GM12878 (cell line): ENCODE measurements around the gene SLC28A1. TPM values are rescaled to one million over a fixed set of nuclear protein-coding genes. Genes with fewer than 3 reads are reported as not detected.

Experiments
- ATAC-seq: fragments of 200-7000 bp; cut with Tn5 transposase; 3 replicates; pipeline ENCODE4 v1.9.1; 2020; ENCODE audit warnings: mild to moderate bottlenecking, moderate library complexity
- BruUV-seq: library from RNA; stranded (reverse); fragments of 400-500 nt; replicated peaks from 2 replicates; lab custom pipeline; 2021; lab: Mats Ljungman, UMichigan
- CTCF ChIA-PET: fragments of 300-600 bp; sonication (Branson Sonifier 250); formaldehyde crosslinking; extraction: SDS; loops from one replicate; lab custom pipeline; 2021; ENCODE audit warnings: inconsistent platforms; lab: Yijun Ruan, JAX
- POLR2A ChIA-PET: fragments of 350-600 bp; formaldehyde crosslinking; extraction: SDS; loops from one replicate; lab custom pipeline; 2021; ENCODE audit warnings: inconsistent platforms; lab: Charles Lee
- RAD21 ChIA-PET: fragments of 300-600 bp; sonication (Branson Sonifier 250); formaldehyde crosslinking; loops from one replicate; lab custom pipeline; 2023; ENCODE audit warnings: antibody characterized with exemption; ENCODE audit not compliant: unreplicated experiment; lab: Charles Lee
- SMC1A ChIA-PET: fragments of 300-600 bp; sonication (Branson Sonifier 250); formaldehyde crosslinking; loops from one replicate; lab custom pipeline; 2023; ENCODE audit not compliant: unreplicated experiment, uncharacterized antibody; lab: Charles Lee
- DNase-seq: peaks from one replicate; pipeline ENCODE4 v3.0.0-alpha.2; 2011; ENCODE audit warnings: low read depth, low spot score
- FAIRE-seq: peaks from 3 replicates; lab custom pipeline; 2011; peaks lifted over from hg19 to GRCh38; lab: Jason Lieb, UNC
- H2AFZ ChIP-seq: 2 replicates; pipeline ENCODE4 v1.6.0; 2011; ENCODE audit warnings: low read depth, low read length, control low read depth; ENCODE audit not compliant: control insufficient read depth
- H3K27ac ChIP-seq: 2 replicates; pipeline ENCODE4 v1.5.1; 2011; ENCODE audit warnings: control low read depth; ENCODE audit not compliant: control insufficient read depth, insufficient read depth
- H3K27me3 ChIP-seq, 2 experiments: replicated peaks in 1 of 2; 2 replicates each; pipeline versions ENCODE4 v1.6.0 to v1.6.1; 2011; ENCODE audit warnings: low read length in 1 of 2; ENCODE audit not compliant: control insufficient read depth in 2 of 2, insufficient read depth in 2 of 2
- H3K36me3 ChIP-seq, 2 experiments: 2 replicates each; pipeline ENCODE4 v1.5.1; 2011; ENCODE audit warnings: low read length in 1 of 2; ENCODE audit not compliant: control insufficient read depth in 2 of 2, insufficient read depth in 2 of 2
- H3K4me1 ChIP-seq: 2 replicates; pipeline ENCODE4 v1.6.1; 2011; ENCODE audit warnings: mild to moderate bottlenecking, low read length, moderate library complexity, mixed read lengths; ENCODE audit not compliant: control insufficient read depth, insufficient read depth
- H3K4me2 ChIP-seq: 2 replicates; pipeline ENCODE4 v1.6.0; 2011; ENCODE audit warnings: control low read depth; ENCODE audit not compliant: control insufficient read depth, insufficient read depth
- H3K4me3 ChIP-seq: fragments of 200-600 bp; sonication (generic); 2 replicates; pipeline ENCODE4 v1.5.1; 2016
- H3K79me2 ChIP-seq: 2 replicates; pipeline ENCODE4 v1.6.0; 2011; ENCODE audit warnings: low read length; ENCODE audit not compliant: control insufficient read depth, insufficient read depth
- H3K9ac ChIP-seq: 2 replicates; pipeline ENCODE4 v1.8.0; 2011; ENCODE audit warnings: low read length, control low read depth, mixed read lengths; ENCODE audit not compliant: control insufficient read depth, insufficient read depth
- H3K9me3 ChIP-seq: replicated peaks from 3 replicates; pipeline ENCODE4 v1.5.1; 2011; ENCODE audit warnings: mild to moderate bottlenecking, low read length; ENCODE audit not compliant: control insufficient read depth, insufficient read depth
- H4K20me1 ChIP-seq: 2 replicates; pipeline ENCODE4 v1.6.0; 2011; ENCODE audit not compliant: control insufficient read depth, insufficient read depth
- EZH2 ChIP-seq: IDR thresholded peaks from 2 replicates; pipeline ENCODE4 v1.6.1; 2012; ENCODE audit warnings: low read depth, mild to moderate bottlenecking, control low read depth, inconsistent platforms, low read length, borderline replicate concordance; ENCODE audit not compliant: control insufficient read depth
- JUNB ChIP-seq: IDR thresholded peaks from 2 replicates; pipeline ENCODE4 v1.6.1; 2016; ENCODE audit warnings: antibody characterized with exemption, mild to moderate bottlenecking
- MTA2 ChIP-seq: fragments of 450-650 bp; IDR thresholded peaks from 2 replicates; pipeline ENCODE4 v1.6.1; 2016; ENCODE audit warnings: low read depth, mild to moderate bottlenecking, moderate library complexity
- RAD21 ChIP-seq: IDR thresholded peaks from 2 replicates; pipeline ENCODE4 v1.6.1; 2011; ENCODE audit warnings: mild to moderate bottlenecking, low read depth, low read length, moderate library complexity; ENCODE audit not compliant: insufficient read depth
- SMAD1 ChIP-seq: fragments of 450-650 bp; IDR thresholded peaks from 2 replicates; pipeline ENCODE4 v1.6.1; 2018; ENCODE audit warnings: mild to moderate bottlenecking, low read depth; ENCODE audit not compliant: partially characterized antibody
- WGBS: methylation state at CpG from one replicate; pipeline ENCODE4 v1.1.6; 2016; ENCODE audit warnings: low lambda C conversion rate; ENCODE audit not compliant: insufficient replicate concordance, insufficient coverage; ENCODE audit errors: missing lambda C conversion rate; 5-methylcytosine and 5-hydroxymethylcytosine counted together
- in situ Hi-C: fragments of 300-500 bp; cut with MboI; formaldehyde crosslinking; loops from 9 replicates; pipeline ENCODE4 v1.14.3; 2018; ENCODE audit warnings: mixed read lengths
- intact Hi-C: fragments of 100-400 bp; cut with micrococcal nuclease; formaldehyde crosslinking; loops from one replicate; pipeline ENCODE4 v1.14.2; 2022; ENCODE audit not compliant: unreplicated experiment
- polyA plus RNA-seq, 11 experiments: library from polyadenylated mRNA; depleted of rRNA in 4 of 11; unstranded in 6 of 11; stranded (reverse) in 5 of 11; fragments of >200 nt; fragmentation: Nextera tagmentation in 4 of 11; fragmentation: Illumina TruSeq in 1 of 11; extraction: Ambion mirVana in 4 of 11; extraction: Trizol in 1 of 11; gene quantifications; 1 replicate in 1 of 11; 2 replicates in 10 of 11; pipeline versions ENCODE4 v1.2.1 to v1.2.3, GENCODE V29; 2011 to 2016; ENCODE audit warnings: inconsistent platforms in 2 of 11, missing spikeins in 2 of 11, low read depth in 1 of 11
- total RNA-seq, 4 experiments: library from RNA; depleted of rRNA in 3 of 4; stranded (reverse); fragments of >200 nt in 3 of 4; fragmentation: Illumina TruSeq in 1 of 4; extraction: Trizol in 1 of 4; gene quantifications; 2 replicates each; pipeline versions ENCODE4 v1.2.1 to v1.2.3, GENCODE V29; 2013 to 2021
- TF ChIP-seq, protein P1 (sequence below): IDR thresholded peaks from 2 replicates; pipeline ENCODE4 v1.6.1; 2012; ENCODE audit warnings: improper control_type of control experiment, low read depth, low read length; ENCODE audit not compliant: insufficient replicate concordance

The SLC28A1 gene
- total and polyA plus RNA-seq, 10 of the 15 experiments (the other 5 are each of a cell fraction or from before 2014, with no cell fraction given) = not detected

DNA sequence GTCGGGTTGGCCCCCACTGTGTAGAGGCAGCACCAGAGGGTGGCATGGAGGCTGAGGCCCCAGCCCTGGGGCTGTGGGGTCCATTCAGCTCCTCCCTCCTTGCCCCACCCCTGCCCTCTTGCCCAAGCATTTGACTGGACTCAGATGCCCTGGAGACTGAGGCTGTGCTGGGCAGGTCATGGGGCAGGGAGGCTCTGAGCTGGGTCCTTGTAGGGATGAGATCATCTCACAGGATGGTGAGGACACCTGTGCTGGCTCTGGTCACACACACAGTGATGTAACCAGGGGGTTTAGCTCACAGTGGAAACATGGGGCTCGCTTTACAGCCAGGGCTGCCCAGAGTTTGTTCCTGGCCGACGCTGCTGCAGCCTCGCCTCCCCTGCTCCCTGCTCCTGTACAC lies 49.5 kb upstream of the SLC28A1 start:
- Histone ChIP-seq H3K36me3 (no peaks in the 10 kb centered on the region), H3K4me2 (no peak overlapping the region), H4K20me1 (no peaks in the 10 kb centered on the region), H3K27me3 (peaks cover 2 to 11% of the 10 kb centered on the region in 2 experiments), H3K4me3 (no peak overlapping the region), H2AFZ (no peak overlapping the region), H3K9ac (no peak overlapping the region), H3K9me3 (no peaks in the 10 kb centered on the region), H3K4me1 (no peaks in the 10 kb centered on the region), H3K79me2 (no peaks in the 10 kb centered on the region), H3K27ac (no peak overlapping the region)
- in situ Hi-C loops = no loop called here
- WGBS = 22% methylated on average over 5 of the region's 5 CpGs
- RAD21 ChIA-PET = no interaction called here
- no TSS peak for BruUV-seq
- SMC1A ChIA-PET = interaction anchor here (1.2 to 2.9 kb wide), 3 partner anchors 10 to 93 kb away, joined by 3 to 7 read pairs (median 3); no protein-coding TSS in a partner anchor
- TF ChIP-seq SMAD1 (no peak), EZH2 (no peak), MTA2 (no peak), RAD21 (no peak), JUNB (no peak)
- TF ChIP-seq, protein P1, sequence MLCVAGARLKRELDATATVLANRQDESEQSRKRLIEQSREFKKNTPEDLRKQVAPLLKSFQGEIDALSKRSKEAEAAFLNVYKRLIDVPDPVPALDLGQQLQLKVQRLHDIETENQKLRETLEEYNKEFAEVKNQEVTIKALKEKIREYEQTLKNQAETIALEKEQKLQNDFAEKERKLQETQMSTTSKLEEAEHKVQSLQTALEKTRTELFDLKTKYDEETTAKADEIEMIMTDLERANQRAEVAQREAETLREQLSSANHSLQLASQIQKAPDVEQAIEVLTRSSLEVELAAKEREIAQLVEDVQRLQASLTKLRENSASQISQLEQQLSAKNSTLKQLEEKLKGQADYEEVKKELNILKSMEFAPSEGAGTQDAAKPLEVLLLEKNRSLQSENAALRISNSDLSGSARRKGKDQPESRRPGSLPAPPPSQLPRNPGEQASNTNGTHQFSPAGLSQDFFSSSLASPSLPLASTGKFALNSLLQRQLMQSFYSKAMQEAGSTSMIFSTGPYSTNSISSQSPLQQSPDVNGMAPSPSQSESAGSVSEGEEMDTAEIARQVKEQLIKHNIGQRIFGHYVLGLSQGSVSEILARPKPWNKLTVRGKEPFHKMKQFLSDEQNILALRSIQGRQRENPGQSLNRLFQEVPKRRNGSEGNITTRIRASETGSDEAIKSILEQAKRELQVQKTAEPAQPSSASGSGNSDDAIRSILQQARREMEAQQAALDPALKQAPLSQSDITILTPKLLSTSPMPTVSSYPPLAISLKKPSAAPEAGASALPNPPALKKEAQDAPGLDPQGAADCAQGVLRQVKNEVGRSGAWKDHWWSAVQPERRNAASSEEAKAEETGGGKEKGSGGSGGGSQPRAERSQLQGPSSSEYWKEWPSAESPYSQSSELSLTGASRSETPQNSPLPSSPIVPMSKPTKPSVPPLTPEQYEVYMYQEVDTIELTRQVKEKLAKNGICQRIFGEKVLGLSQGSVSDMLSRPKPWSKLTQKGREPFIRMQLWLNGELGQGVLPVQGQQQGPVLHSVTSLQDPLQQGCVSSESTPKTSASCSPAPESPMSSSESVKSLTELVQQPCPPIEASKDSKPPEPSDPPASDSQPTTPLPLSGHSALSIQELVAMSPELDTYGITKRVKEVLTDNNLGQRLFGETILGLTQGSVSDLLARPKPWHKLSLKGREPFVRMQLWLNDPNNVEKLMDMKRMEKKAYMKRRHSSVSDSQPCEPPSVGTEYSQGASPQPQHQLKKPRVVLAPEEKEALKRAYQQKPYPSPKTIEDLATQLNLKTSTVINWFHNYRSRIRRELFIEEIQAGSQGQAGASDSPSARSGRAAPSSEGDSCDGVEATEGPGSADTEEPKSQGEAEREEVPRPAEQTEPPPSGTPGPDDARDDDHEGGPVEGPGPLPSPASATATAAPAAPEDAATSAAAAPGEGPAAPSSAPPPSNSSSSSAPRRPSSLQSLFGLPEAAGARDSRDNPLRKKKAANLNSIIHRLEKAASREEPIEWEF = no peak
- FAIRE-seq (no peak), DNase-seq (no peak), ATAC-seq (no peak)
- CTCF ChIA-PET = interaction anchor here (1.0 to 3.4 kb wide), 3 partner anchors 11 to 210 kb away, joined by 3 to 18 read pairs (median 8); no protein-coding TSS in a partner anchor
- intact Hi-C loops = no loop called here
- POLR2A ChIA-PET = interaction anchor here (0.5 to 0.6 kb wide), 2 partner anchors 82 to 251 kb away, joined by 5 to 9 read pairs; no protein-coding TSS in a partner anchor
